ENCODE data around the gene DNAJC13.

Gene DNAJC13

DNA sequence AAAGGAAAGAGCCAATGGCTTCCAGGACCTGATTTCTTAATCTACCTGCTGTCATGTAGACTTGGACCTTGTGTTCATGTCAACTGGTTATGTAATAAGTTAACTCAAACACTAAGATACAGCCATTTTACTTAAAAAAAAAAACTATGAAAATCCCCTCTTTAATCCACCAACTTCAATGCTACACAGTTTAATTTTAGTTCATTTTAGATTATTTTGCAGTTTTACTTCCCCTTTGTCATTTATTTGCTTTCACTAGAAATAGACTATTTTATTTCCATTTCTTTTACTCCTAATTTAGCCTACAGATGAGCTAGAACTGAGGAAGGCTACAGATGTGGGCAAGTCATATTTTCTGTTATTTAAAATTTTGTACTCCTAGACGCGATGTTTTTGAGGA lies 10.7 kb upstream of the DNAJC13 start:
- no peak for DNase-seq (ENCODE audit: low spot score)

- DNase-seq (ENCODE audit: low spot score): no peak
Measured at GRCh38 chr3:132407025-132407424, 10.3 kb upstream of the DNAJC13 start.

DNA sequence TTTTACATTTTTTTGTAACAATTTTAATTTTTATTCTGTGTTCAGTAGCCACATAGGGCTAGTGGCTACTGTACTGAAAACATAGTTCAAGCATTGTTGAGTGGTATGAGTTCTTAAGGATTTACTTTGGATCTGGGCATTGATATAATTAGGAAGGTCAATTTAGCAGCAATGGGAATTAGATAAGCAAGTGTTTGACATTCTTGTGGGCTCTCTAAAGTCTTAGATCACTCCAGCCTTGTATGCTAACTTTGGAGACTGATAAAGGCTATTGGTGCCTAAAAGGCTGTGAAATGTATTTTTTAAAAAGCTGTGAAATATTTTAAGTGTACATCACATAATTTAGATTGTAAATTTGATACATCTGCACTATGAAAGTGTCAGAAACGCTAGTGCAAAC lies 2.5 kb upstream of the DNAJC13 start:
- DNase-seq (ENCODE audit: low spot score): no peak

DNA sequence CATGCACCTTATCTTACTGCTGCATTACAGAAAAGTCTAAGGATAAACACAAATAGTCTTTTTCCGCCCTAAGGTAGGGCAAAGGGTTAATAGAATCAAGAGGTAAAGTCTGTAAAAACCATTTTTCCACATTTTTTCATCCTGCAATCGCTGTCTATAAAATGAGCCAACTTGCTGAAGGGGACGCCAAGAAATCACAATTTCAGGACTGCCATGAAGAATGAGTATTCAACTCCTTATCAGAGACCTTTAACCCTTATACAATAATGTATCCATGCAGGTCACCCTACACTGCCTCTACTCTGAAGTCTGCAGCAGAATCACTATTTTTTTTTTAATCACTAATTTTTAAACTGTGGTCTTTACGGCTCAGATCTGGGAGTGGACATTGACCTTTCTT lies 1.1 kb upstream of the DNAJC13 start:
- DNase-seq (ENCODE audit: low spot score): no peak

GRCh38 chr3:132417695-132418411 lies 551 bp downstream of the DNAJC13 start:
- DNase-seq (ENCODE audit: low spot score): no peak

DNA sequence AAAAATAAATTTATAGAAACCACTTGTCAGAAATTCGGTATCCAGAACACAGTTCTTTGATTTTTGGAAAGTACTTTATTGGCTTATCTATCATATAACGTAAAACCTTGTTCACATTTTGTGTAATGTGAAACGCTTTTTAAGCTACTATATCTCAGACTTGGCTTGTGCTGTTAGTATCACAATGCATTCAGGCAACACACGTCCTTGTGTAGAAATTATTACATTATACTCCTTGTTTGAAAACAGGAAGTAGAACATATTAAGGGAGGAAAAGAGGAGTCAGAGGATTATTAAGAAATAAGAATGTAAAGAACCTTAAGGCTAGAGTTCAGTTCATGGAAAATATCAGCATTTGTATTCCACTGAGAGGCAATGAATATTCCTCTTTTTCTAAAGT lies 1.6 kb downstream of the DNAJC13 start:
- no peak for DNase-seq (ENCODE audit: low spot score)

DNA sequence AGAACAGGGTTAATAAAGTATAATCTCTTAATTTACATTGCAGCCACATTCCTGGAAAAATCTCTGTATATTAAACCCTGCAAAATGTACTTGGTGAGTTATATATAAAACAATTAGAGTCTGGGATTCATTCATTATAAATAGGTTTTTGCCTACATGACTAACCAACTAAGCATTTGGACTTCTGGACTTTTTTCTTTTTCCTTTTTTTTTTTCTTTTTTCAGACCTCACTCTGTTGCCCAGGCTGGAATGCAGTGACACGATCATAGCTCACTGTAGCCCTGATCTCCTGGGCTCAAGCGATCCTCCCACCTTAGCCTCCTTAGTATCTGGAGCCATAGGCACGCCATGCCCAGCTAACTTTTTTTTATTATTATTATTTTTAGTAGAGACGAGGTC lies 4.5 kb downstream of the DNAJC13 start:
- no peak for DNase-seq (ENCODE audit: low spot score)

DNA sequence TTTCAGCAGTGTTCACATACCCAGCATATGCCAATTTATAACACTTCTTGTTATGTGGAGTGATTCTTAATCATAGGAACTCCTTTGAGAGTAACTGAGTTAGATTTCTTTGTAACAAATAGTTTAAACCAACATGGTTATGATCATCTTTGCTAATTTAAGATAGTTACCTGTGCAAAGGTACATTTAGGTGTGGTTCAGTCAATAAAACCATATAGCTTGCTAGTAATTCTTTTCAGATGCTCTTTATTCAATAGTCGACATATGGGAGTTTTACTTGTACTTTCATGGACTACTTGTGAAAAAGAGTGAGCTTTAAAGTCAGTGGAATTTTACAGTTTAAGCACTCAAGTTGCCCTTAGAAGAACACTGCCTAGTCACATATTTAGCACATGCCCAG lies 5.2 kb downstream of the DNAJC13 start:
- DNase-seq (ENCODE audit: low spot score): no peak

DNA sequence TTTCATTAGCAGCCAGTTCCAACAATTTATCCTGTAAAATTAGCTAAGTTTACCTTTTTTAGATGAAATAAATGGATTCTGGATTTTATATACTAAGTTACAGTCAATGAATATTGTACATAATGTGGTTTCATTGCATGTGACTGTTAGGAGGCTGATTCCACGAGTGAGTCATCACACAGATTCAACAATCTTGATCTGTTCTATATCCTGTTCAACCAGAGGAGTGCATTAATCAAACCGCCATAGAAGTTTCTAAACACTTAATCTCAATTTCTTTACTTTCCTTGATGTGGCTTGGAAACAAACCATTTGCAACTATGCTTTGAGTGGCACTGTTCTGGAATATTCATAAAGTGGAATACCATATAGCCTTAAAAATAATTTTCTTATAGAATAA lies 15.3 kb downstream of the DNAJC13 start:
- DNase-seq (ENCODE audit: low spot score): no peak

- DNase-seq (ENCODE audit: low spot score): no peak
Measured at GRCh38 chr3:132433121-132433520, 15.8 kb downstream of the DNAJC13 start.

DNA sequence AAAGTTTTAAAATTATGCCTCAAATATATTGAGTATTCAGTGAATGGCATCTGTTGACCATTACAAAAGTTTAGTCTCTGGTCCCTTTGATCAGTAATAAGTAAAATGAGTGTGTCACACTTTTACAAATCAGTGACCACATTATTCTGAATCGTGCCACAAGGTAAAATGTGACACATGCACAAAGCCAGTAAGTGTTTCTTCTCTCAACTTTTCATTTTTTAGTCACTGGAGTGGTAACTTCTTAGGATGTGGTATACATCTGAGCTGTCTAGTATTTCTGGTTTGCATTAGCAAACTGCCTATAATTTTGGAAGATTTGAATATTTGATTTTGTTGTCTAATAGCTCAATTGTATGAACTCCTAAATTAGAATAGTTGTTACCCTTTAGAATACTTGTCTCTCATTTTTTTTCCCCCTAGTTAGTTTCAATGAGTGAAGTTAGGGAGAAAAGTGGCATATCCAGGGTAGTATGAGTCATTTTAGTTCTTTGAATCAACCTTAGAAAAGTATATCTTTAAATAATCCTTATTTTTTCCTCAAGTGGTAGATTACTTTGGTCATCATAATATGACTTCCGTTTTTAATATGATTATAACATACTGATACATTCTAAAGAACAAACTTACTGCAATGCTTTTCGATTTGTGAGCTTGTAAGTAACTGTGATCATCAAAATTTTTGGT lies 18.1 kb downstream of the DNAJC13 start:
- DNase-seq (ENCODE audit: low spot score): no peak

GRCh38 chr3:132435911-132436425 lies 18.7 kb downstream of the DNAJC13 start:
- DNase-seq (ENCODE audit: low spot score): no peak

DNA sequence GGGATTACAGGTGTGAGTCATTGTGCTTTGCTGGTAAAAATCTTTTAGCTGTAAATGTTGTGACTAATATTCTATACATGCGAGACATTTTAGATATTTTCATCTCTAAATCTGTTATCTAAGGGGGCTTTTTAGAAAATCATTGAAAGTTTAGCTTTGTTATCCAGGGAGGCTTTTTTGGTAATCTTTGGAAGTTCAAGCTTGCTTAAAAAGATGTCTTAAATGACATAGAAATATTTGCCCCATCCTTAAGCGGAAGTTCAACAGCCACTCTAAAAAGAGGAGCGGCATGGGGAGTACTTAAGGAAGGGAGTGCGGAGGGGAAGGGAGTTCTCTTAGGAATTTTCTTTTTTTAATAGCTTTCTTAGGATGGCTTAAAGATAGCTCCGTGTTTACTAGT lies 26.1 kb downstream of the DNAJC13 start:
- no peak for DNase-seq (ENCODE audit: low spot score)

DNA sequence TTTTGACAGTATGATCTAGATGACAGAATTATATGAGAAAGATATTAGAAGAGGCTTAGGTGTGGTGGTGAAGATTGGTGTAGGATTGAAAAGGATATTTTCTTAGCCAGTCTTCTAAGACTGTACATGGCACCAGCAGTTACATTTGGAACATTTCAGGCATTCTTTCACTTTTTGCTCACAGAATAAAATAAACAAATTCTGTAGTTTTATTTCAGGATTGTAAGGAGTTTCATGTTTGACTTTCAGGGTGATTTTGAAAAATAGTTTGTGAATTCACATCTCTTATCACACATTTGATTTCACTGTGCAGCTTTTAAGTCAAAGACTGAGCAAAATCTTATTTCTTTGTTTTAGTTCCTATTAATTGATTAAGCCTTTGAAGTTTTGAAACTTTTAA lies 27.1 kb downstream of the DNAJC13 start:
- no peak for DNase-seq (ENCODE audit: low spot score)

- DNase-seq (ENCODE audit: low spot score): no peak
Measured at GRCh38 chr3:132445817-132446216, 28.5 kb downstream of the DNAJC13 start.

- DNase-seq (ENCODE audit: low spot score): no peak
Measured at GRCh38 chr3:132448216-132448961, 31.1 kb downstream of the DNAJC13 start.

DNA sequence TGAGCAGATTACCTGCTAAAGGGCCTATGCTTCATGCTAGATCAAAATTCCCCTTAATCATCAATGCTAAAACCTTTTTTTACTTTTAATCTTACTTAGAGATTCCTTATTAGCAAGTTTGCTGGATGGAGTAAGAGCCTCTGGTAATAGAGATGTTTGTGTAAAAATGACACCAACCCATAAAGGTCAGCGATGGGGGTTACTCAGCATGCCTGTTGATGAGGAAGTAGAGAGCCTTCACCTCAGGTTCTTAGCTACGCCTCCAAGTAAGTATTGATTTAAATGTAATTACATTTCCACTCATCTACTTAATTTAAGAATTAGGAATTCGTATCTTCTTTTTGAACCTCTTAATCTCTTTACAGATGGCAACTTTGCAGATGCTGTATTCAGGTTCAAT lies 38.8 kb downstream of the DNAJC13 start:
- no peak for DNase-seq (ENCODE audit: low spot score)

GRCh38 chr3:132456571-132456970 lies 39.3 kb downstream of the DNAJC13 start:
- no peak for DNase-seq (ENCODE audit: low spot score)

DNA sequence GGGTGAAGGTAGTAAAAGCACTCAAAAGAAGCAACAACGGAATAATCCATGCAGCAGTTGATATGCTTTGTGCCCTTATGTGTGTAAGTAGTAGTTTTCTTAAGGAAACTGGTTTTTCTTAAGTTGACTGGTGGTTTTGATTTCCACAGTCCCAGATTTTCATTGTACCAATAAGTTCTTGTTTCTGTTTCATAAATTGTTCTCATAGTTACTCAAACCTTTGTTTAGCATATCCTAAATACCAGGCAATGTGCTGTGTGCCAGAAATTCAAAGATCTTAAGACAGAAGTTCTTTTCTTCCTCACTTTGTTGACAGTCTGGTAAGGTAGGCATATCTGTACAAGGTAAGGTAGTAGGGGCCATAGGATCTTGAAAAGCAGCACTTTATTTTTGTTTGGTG lies 40.0 kb downstream of the DNAJC13 start:
- no peak for DNase-seq (ENCODE audit: low spot score)

DNA sequence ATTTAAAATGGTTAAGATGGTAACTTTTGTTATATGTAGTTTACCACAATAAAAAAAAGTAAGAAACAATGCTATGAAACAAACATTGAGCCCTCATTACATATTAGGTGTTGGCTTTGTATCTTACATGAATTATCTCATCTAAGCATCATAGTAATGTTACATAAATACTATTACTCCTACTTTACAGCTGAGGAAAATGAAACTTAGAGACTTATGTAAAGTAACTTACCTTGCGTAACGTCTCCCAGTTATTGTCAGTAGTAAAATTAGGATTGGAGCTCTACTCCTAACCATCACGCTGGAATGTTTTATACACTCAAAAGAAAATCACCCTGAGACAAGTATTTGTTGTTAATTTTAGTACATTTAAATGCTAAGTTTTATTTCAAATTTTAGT lies 42.2 kb downstream of the DNAJC13 start:
- no peak for DNase-seq (ENCODE audit: low spot score)

GRCh38 chr3:132461544-132461943 lies 44.2 kb downstream of the DNAJC13 start:
- no peak for DNase-seq (ENCODE audit: low spot score)

DNA sequence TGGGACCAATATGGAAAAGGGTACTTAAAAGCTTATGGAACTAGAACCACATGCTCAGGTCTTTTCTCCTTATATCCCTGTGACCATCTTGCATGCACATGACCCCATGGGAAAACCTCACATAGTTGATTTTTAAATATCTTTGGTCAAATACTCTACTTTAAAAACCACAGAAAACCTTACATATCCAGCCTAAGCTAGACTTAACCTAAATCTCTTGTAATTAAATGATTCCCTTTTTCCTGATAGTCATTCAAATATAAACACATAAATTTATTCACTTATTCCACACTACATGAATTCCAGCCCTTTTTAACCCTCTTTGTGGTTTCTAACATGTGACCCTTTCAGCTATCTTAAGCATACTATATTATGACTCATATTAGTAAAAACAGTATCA lies 46.8 kb downstream of the DNAJC13 start:
- DNase-seq (ENCODE audit: low spot score): no peak

- no peak for DNase-seq (ENCODE audit: low spot score)
Measured at GRCh38 chr3:132469326-132469725, 52.0 kb downstream of the DNAJC13 start.
